ENCODE results near the gene DHH.

Gene DHH

DNA sequence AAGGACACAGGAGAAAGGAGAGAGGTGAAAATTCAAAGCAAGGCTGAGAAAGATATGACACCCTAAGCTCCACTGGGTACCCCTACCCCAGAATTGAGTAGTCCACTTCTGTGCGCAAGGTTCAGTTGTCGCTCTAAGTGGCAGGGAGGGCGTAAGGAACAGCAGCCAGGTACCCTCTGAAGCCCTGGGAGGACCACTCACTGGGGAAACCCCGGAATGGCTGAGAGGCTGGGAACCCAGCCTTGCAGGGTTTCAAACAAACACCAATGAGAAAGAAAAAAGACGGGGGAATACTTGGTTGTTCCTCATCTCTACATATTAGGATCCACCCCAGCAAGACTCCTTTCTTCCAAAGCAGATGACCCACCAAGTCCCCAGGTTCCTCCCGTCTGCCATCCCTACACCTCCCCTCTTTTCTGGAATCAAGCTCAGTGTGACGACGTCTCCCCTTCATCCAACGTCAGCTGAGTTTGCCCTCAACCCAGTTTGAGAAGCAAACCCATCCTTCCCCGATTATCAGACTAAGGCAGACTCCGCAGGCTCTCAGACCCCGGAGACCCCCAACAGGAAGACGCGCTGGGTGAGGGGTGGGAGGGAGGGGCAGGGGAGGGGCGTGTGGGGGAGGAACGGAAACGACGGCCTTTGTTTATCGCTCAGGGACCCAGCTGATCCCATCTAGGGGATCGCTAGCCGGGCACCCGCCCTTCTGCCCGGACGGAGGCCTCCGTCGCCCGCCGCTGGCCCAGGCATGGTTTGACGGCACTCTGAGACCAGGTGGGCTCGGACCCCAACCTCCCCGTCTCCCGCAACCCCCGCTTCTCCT is 15.3 kb upstream of the DHH start:
- DNase-seq (ENCODE audit: low read depth, low spot score), result no peak

DNA sequence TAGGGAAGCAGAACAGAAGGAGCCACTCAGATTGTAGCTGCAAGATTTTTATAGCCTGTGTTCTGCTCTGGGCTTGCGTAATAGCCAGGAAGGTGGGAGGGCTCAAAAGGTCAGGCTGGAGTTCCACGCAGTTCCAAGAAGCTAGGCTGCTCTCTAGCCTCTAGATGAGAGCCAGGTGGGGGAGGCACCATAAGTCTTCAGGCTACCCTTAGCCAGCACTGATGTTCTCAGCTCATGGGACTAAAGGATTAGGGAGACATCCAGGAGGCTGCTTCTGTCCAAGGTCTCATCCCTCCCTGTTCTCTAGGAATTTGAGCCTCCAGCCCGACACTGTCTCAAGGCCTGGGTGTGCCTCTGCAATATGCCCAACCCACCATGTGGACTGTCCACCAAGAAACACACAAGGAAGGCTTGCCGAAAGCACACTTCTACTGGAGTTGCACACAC is 14.4 kb upstream of the DHH start:
- no peak for DNase-seq (ENCODE audit: low read depth, low spot score)

DNA sequence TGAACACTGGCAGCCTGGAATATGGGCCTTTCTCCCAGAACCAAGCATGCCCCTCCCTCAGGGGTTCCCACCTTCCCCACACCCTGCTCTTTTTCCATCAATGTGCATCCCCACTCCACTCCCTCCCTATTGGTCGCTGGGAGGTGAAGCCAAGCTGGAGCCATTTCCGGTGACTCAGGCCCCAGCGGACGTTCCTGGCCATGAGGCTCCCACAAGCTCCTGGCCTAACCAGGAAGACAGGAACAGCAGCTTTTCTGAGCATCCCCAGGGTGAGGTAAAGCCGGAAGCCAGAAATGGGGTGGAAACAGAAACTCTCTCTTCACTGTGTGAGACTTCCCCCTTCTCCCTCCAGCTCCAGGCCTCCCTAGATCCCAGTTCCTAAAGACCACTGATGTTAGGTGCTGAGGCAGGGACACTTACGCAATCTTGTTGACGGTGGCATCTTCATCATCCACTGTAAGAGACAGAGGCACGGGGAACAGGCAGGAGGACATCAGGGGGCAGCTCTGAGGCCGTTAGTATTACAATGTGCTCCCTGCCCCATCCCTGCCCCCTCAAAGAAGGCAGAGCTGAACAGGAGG is 11.0 kb upstream of the DHH start:
- no peak for DNase-seq (ENCODE audit: low read depth, low spot score)

DNA sequence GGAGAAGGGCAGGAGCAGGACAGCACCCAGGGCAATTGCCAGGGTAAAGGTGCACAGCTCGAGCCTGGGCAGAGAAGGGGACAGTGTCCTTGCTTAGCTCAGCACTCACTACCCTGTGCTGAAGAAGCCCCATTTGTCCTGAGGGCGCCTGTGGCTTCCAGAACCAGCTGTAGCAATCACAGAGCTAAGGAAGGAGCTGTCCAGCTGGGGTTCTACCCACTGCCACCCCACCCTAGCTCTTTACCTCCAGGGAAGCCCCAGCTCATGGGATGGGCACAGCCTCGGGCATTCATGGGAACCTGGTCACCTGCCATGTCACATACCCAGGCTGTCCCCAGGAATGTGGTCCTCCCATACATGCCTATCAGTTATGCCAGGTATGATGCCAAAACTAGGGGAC is 10.2 kb upstream of the DHH start:
- no peak for DNase-seq (ENCODE audit: low read depth, low spot score)

DNA sequence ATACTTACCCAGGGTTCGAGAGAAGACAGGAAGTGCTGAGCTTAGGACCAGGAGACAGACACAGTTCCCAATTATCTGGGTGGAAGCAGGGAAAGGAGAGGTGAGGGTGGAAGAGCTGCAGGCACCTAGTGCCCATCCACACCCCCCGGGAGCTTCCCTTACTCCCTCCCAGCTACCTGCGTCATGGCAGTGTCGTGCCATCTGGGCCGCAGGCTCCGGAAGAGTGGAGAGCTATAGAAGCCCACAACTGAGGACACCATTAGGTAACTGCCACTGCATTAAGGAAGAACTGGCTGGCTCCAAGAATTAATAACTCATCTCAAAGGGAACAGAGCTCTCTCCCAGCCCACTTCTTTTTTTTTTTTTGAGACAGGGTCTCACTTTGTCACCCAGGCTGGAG is 5.8 kb upstream of the DHH start:
- DNase-seq (ENCODE audit: low read depth, low spot score), result no peak

DNA sequence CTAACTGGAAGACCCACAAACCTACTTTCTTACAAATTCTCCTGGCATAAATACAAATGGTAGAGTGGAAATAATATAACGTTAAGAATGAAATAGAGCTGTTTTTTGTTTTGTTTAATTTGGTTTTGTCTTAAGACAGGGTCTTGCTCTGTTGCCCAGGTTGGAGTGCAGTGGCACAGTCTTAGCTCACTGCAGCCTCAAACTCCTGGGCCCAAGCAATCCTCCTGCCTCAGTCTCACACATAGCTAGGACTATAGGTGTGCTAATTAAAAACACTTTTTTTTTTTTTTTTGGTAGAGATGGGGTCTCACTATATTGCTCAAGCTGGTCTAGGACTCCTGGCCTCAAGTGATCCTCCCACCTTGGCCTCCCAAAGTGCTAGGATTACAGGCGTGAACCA is 4.1 kb upstream of the DHH start:
- no peak for DNase-seq (ENCODE audit: low read depth, low spot score)

DNA sequence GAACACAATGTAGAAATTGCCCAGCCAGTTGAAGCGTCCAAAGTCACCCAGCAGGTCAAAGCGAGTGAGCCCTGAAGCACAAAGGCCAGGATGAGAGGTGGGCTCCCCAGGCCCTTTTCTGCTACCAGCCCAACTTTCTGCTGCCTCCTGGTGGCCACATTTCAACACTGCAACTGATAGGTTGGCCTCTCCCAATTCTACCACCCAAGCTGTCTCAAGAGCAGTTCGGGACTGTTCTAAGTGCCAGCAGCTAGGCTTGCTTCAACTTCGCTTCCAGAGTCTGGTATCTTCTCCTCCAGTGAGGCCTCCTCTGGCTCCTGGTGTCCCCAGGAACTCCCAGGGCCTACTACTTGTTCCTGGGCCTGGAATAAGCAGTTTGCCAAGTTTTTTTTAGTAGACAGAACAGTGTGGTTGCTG is 3.4 kb upstream of the DHH start:
- no peak for DNase-seq (ENCODE audit: low read depth, low spot score)

DNA sequence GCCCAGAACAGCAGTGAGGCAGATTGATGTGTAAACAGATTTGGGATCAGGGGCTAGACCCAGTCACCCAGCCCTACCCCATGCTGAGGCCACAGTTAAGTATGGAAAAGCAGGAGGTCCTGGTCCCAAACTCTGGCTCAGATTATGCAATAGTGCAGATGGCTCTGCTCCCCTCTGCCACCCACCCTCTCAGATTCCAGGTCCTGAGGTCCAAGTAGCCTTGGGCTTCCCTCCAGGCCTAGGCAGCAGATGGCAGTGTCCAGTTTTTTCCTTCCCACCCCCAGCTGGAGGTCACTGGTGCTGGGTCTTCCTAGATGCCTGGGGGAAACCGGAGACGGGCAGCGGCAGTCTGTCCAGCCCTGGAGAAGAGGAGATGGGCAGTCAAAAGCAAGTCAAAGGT is 2.8 kb upstream of the DHH start:
- DNase-seq (ENCODE audit: low read depth, low spot score), result no peak

DNA sequence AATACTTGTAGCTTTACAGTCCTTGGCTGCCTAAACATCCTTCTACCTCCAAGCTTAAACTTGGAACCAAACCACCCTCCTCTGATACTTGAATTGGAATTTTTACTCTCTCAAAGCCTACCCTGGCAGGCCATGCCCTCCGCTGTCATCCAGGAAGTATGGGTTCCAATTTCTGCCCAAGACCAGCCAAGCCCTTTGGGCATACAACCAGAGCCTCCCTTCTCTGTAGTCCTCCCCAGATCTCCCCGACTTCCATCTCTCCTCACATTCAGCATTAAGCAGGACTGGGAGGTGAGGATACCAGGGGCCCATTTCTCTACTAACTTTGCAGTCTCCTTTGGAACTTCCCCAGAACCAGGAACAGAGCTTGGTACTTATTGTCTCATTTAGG is 369 bp upstream of the DHH start:
- DNase-seq (ENCODE audit: low read depth, low spot score), result no peak

DNA sequence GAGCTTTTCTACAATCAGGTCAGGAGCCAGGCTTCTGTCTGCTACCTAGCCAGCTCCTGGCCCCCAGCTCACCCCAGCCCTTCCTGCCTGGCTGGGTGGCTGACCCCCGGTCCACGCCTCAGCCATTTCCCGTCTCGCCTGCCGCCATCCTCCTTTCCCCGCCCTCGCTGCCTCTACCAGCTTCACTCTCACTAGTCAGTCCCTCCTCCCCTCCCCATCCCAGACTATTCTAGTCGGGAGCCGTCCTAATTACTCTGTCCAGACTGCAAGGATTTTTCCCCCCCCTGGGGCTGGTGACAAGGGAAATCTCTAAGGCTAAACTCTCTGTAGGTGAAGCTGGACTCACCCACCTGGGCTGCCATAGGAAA is 825 bp downstream of the DHH start:
- no peak for DNase-seq (ENCODE audit: low read depth, low spot score)

DNA sequence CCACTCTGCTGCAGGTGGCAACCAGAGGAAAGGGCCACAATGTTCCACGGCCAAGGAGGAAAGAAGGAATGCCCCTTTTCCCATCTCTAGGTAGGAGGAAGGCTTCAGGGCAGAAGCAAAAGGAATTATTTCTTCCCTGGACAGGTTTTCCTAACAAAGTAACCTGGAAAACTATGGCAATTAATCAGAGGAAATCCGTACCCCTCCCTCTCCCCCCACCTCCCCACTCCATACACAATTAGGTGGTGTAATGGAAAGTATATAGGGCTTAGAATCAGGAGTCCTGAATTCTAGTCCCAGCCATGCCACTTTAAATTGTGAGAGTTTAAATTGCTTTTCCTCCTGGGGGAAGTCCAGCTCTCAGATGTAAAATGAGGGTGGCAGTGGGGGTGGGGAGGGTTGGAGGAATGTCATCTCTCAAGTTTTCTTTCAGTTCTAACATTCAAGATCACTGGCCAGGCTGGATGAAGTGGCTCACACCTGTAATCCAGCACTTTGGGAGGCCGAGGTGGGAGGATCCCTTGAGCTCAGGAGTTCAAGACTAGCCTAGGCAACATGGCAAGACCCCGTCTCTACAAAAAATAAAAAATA is 1.7 kb downstream of the DHH start:
- DNase-seq (ENCODE audit: low read depth, low spot score), result no peak

DNA sequence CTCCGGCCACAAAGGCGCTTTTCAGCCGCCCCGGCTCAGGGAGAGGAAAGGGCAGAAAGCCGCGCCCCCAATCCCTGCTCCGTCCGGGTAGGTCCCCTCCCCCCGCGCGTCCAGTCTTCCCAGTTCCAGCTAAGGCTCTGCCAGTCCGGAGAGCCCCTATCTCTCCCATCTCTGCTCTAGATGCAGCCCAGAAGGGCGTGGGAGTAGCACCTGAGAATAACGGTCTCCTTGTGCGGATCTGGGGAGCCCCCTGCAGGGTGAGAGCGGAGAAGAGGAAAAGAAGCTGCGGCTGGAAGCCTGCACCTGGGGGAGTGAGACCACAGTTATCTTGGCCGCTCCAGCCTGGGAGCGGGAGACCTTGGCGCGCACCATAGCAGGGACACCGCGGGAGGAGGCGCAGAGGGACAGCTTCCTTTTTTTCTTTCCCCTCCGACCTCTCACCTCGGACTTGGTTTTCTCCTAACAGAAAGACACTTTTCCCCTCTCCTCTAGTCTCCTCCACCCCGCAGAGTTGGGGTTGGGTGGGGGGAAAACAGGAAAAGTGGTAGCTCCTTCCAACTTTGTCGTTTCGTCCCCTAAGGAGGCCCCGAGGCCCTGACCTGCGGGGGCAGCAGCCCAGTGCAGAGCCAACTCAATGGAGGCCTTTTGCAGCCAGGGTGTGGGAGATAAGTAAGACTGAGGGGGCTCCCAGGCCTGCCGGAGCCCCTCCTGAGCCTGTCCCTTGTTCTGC is 2.4 kb downstream of the DHH start:
- no peak for DNase-seq (ENCODE audit: low read depth, low spot score)

DNA sequence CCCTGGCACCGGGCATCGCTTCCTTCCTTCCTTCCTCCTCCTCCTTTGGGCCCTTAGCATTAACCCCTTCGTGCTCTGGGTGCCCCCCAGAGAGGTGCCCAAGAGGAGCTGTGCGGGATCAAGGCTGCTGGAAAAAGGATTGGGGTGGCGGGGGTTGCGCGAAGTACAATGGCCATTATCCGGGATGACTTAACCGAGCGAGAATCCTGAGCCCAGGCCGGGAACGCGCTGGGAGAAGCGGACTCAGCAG is 2.8 kb downstream of the DHH start:
- DNase-seq (ENCODE audit: low read depth, low spot score), result no peak

DNA sequence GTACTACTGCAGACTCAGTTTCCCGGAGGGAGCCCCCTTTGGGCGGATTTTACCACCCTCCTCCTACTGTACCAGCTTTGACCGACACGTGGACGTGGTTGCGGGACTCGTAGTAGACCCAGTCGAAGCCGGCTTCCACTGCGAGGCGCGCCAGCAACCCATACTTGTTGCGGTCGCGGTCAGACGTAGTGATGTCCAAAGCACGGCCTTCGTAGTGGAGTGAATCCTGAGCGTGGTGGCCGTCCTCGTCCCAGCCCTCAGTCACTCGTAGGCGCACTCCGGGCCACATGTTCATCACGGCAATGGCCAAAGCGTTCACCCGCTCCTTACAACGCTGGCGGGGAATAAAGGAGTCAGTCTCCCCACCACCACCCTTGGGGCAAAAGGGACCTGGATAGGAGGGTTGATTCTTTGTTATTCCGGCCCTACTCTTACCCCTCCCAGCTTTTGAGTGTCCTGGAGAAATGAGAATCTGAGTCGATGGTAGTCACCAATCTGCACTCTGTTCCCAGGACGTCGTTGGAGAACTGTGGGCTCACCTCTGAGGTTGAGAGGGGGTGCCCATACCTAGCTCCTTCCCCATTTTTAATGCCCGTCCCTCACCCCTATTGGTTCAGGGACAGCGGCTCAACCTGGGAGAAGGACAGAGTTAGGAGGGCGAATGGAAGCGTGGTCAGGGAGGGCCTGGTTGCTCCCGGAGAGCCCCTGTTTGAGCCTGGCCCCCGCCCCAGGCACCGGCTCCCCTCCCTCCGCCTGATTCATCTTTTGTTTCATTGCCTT is 3.4 kb downstream of the DHH start:
- DNase-seq (ENCODE audit: low read depth, low spot score), result no peak

DNA sequence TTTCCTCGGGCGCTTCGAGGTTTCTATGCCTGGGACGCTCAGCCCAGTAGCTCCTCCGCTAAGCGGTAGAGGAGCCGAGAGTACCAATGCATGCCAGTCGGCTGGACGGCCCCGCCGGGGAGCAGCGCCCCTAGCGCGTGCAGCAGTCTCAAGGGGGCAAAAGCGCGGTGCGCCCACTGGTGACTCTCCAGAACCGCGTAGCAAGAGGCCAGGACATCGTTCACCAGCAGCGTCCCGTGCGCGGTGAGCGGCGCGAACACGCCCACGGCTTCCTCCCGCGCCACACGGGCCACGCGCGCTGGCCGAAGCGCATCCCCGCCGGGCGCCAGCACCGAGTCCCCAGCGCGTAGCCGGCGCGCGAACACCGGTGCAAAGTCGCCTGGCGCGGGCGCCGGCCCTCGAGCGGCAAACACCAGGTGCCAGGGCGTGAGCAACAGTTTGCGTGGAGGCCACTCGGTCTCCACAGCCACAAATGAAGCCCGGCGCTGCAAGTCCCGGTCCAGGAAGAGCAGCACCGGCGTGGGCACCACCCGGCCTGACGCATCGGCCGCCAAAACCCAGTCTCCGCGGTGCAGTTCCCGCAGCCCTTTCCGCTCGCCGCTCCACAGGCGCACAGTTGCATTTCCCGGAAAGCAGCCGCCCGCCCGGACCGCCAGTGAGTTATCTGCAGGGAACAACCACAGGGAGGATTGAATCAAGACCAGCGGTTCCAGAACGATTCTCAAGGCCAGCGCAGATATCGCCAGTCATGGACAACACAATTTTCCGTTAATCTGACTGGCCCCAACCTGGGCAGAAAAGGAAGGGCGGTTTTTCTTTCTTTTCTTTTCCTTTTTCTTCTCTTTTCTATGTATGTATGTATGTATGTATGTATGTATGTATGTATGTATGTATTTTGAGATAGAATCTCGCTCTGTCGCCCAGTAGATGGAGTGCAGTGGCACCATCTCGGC is 4.5 kb downstream of the DHH start:
- DNase-seq (ENCODE audit: low read depth, low spot score), result no peak

DNA sequence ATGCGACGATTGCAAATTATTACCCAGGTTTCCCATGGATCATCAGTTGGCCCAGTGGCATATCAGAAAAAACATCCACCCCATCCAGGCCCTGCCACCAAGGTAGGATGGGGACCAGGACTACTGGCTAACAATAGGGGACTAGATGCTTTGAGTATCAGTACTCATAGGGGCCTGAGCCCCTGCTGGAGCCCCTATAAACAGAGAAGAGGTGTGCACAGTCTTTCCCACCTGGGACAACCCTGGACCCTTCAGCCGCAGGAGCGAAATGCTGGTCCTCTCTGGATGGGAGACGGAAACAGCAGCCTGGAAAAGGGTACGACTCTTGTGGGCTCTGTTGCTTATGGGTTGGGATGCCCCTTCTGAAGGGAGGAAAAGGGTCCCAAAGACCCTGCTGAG is 5.7 kb downstream of the DHH start:
- no peak for DNase-seq (ENCODE audit: low read depth, low spot score)

DNA sequence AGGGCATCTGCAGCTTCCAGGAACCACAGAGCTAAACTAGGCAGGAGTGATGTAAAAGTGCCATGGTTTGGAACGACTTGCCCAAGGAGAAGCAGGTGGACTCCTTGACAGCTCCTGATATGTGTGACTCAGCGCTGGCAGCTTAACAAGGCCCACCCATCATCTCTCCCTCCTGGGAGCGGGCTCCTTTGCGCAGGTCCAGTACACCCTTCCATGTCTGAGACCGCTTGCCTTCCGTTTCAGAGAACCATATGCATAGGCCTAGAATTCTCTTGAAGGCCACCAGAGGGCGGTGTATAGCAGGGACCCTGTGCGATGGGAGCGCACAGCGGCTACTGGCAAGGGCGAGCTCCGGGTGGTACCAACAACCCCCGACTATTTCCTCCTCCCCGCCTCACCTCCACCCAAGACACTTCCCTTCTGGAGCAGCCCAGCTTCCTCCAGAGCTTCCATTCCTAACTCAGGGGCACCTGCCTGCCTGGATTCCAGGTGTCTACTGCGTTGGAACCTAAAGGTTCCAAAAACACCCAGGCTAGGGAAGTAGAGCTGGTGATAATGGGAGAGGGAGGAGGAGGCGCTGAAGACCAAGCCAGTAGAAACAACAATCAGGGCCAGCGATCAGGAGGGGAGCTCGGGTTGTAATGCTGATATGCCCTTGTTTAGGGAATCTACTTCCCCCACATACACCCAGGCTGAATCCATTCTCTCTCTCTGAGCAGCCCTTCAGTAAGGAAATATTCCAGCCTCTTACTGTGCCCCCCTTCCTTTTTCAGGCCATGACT is 6.3 kb downstream of the DHH start:
- peak; percentile 64 for DNase-seq (ENCODE audit: low read depth, low spot score)

DNA sequence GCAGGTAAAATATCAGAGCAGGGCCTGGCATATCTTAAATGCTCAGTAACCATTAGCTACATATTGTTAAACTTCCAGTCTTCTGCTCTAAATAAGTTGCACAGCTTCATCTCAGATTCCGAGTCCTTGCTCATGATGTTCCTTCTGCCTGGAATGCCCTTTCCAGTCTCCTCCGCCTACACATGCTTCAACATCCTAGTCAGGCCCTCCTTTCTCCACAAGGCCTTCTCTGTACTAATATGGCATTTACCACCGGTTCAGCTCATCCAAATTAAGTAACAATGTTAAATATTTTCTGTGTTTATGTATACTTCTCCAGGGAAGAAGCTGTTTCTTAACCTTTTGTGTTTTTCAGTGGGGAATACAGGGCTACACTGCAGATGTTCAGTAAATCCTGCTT is 8.5 kb downstream of the DHH start:
- DNase-seq (ENCODE audit: low read depth, low spot score), result no peak

DNA sequence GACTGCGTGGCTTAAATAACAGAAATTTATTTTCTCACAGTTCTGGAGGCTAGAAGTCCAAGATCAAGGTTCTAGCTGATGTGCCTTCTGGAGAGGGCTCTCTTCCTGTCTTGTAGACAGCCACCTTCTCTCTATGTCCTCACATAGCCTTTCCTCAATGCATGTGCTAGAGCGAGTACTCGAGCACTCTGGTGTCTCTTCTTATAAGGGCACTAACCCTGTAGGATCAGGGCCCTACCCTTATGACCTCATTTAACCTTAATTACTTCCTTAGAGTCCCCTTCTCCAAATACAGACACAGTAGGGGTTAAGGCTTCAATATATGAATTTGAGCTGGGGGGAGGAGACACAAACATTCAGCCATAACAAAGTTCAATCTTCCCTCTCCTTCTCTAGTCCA is 10.2 kb downstream of the DHH start:
- DNase-seq (ENCODE audit: low read depth, low spot score), result no peak

DNA sequence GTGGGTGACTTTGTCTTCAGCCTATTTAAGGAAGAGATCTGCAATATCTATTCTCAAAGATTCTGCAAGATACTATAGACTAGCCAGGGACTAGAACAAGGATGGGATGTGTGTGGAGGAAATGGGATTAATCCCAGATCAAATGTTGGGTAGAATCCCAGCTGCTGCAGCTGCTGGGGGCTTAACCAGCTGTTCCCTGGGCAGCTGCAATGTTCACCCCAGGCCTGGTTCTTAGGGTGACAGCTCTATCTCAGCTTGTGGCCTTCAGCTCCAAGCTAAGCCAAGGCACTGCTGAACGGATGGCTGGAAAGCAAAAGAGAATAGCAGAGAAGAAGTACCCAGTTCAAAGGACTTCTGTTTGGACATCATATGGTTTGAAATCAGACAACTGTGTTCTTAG is 14.8 kb downstream of the DHH start:
- DNase-seq (ENCODE audit: low read depth, low spot score), result no peak
